MCF 10A (cell line): ENCODE measurements around the gene RETREG1. TPM values are rescaled to one million over a fixed set of nuclear protein-coding genes. Genes with fewer than 3 reads are reported as not detected.

Source experiments
- BruUV-seq: library from RNA; stranded (reverse); fragments of 400-500 nt; replicated peaks from 2 replicates; lab custom pipeline; 2021; lab: Mats Ljungman, UMichigan
- CTCF ChIA-PET: fragments of 300-600 bp; sonication (Branson Sonifier 250); formaldehyde crosslinking; extraction: SDS; loops from one replicate; lab custom pipeline; 2021; ENCODE audit warnings: antibody characterized with exemption, inconsistent platforms; lab: Yijun Ruan, JAX
- POLR2A ChIA-PET: fragments of 300-600, 350-650 bp; sonication (Branson Sonifier 250); formaldehyde crosslinking; extraction: SDS; loops from one replicate; lab custom pipeline; 2020; ENCODE audit warnings: antibody characterized with exemption, inconsistent platforms; lab: Yijun Ruan, JAX
- DNase-seq: peaks from one replicate; pipeline ENCODE4 v3.0.0-alpha.2; 2018; ENCODE audit not compliant: unreplicated experiment
- H3K27ac Mint-ChIP-seq: one replicate; pipeline ENCODE4 v1.8.0; 2022; ENCODE audit warnings: mild to moderate bottlenecking, low read depth, mixed read lengths; ENCODE audit not compliant: unreplicated experiment
- H3K27me3 Mint-ChIP-seq: one replicate; pipeline ENCODE4 v1.8.0; 2022; ENCODE audit warnings: mixed read lengths; ENCODE audit not compliant: insufficient read depth, unreplicated experiment
- H3K36me3 Mint-ChIP-seq: one replicate; pipeline ENCODE4 v1.8.0; 2022; ENCODE audit warnings: mild to moderate bottlenecking, moderate library complexity, mixed read lengths; ENCODE audit not compliant: insufficient read depth, unreplicated experiment
- H3K4me1 Mint-ChIP-seq: one replicate; pipeline ENCODE4 v1.8.0; 2022; ENCODE audit warnings: mixed read lengths; ENCODE audit not compliant: insufficient read depth, unreplicated experiment
- H3K4me3 Mint-ChIP-seq: one replicate; pipeline ENCODE4 v1.8.0; 2022; ENCODE audit warnings: mild to moderate bottlenecking, moderate library complexity, mixed read lengths; ENCODE audit not compliant: unreplicated experiment
- H3K9me3 Mint-ChIP-seq: one replicate; pipeline ENCODE4 v1.8.0; 2022; ENCODE audit warnings: mixed read lengths; ENCODE audit not compliant: unreplicated experiment
- intact Hi-C: fragments of 100-400 bp; cut with micrococcal nuclease; formaldehyde crosslinking; loops from 2 replicates; pipeline ENCODE4 v1.14.1; 2022
- total RNA-seq: library from RNA; stranded (reverse); gene quantifications from 2 replicates; pipeline ENCODE4 v1.2.3, GENCODE V29; 2022
- TF ChIP-seq, protein P1 (sequence below): fragments of 200-600 bp; IDR thresholded peaks from one replicate; pipeline ENCODE4 v1.8.0; 2022; ENCODE audit warnings: antibody characterized with exemption, mild to moderate bottlenecking; ENCODE audit not compliant: unreplicated experiment

RETREG1 gene
- total RNA-seq, 1 experiment from 2014 or later: 4.9 TPM

DNA sequence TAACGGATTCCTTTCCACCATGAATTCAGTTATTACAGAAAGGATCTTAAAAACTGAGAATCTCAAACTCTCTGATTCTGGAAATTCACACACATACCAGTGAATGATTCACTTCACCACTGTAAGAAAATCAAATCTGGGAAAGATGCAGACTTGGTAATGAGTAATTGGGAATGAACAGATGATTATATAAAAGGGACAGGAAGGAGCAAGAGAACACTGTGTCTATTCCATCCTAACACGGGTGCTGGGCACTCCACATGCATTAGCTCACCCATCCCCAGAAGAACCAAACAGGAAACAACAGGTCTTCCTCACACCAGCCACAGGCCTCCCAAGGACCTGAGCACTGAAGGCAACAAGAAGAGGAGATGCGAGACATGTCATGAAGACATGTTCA is 76.4 kb downstream of the RETREG1 start:
- TF ChIP-seq, protein P1, sequence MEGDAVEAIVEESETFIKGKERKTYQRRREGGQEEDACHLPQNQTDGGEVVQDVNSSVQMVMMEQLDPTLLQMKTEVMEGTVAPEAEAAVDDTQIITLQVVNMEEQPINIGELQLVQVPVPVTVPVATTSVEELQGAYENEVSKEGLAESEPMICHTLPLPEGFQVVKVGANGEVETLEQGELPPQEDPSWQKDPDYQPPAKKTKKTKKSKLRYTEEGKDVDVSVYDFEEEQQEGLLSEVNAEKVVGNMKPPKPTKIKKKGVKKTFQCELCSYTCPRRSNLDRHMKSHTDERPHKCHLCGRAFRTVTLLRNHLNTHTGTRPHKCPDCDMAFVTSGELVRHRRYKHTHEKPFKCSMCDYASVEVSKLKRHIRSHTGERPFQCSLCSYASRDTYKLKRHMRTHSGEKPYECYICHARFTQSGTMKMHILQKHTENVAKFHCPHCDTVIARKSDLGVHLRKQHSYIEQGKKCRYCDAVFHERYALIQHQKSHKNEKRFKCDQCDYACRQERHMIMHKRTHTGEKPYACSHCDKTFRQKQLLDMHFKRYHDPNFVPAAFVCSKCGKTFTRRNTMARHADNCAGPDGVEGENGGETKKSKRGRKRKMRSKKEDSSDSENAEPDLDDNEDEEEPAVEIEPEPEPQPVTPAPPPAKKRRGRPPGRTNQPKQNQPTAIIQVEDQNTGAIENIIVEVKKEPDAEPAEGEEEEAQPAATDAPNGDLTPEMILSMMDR: no peak
- intact Hi-C loops: no loop called here
- ChIA-PET CTCF (interaction anchor here (2.9 kb wide), 1 partner anchor 51 kb away, joined by 13 read pairs; no protein-coding TSS in a partner anchor), POLR2A (interaction anchor here (0.7 to 3.6 kb wide), 7 partner anchors 8 to 50 kb away, joined by 3 to 24 read pairs (median 12); no protein-coding TSS in a partner anchor)
- Mint-ChIP-seq H3K4me1 (peaks cover 18% of the 10 kb centered on the region), H3K27me3 (no peaks in the 10 kb centered on the region), H3K27ac (peak overlapping the region; percentile 68), H3K36me3 (no peaks in the 10 kb centered on the region), H3K4me3 (no peak overlapping the region), H3K9me3 (no peaks in the 10 kb centered on the region)
- peak; percentile 28 for DNase-seq
- BruUV-seq: no TSS peak

DNA sequence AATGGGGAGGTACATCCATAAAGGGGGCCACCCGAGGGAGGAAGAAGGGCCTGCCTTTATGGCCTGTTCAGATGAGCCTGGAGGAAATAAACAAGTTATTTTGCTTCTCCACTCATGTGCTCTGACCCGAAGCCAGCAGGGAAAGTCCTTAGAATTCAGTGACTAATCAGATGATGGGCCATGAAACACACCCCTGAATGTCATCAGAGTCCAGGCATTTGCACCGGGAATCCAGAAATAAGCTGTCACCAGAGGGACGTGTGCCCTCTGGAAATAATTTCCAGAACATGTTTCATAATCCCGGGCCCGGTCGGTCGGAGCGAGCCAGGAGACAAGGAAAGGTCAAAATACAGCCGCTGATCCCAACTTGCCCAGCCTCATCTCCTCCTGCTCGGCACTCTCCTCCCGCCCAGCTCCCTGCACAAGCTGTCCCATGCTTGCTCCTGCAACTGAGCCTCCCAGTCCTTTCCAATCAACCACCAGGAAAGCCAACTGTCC is 77.6 kb downstream of the RETREG1 start:
- H3K36me3 Mint-ChIP-seq: no peaks in the 10 kb centered on the region
- BruUV-seq: no TSS peak
- peaks cover 18% of the 10 kb centered on the region for H3K4me1 Mint-ChIP-seq
- DNase-seq: peak; percentile 78
- peak overlapping the region; percentile 28 for H3K4me3 Mint-ChIP-seq
- H3K9me3 Mint-ChIP-seq: no peaks in the 10 kb centered on the region
- intact Hi-C loops: no loop called here
- H3K27me3 Mint-ChIP-seq: no peaks in the 10 kb centered on the region
- CTCF ChIA-PET: interaction anchor here (0.5 to 2.9 kb wide), 6 partner anchors 13 to 1072 kb away, joined by 3 to 13 read pairs (median 4); no protein-coding TSS in a partner anchor
- POLR2A ChIA-PET: interaction anchor here (0.7 to 3.6 kb wide), 10 partner anchors 9 to 73 kb away, joined by 3 to 24 read pairs (median 7); no protein-coding TSS in a partner anchor
- TF ChIP-seq, protein P1: no peak
- peak overlapping the region; percentile 91 for H3K27ac Mint-ChIP-seq

DNA sequence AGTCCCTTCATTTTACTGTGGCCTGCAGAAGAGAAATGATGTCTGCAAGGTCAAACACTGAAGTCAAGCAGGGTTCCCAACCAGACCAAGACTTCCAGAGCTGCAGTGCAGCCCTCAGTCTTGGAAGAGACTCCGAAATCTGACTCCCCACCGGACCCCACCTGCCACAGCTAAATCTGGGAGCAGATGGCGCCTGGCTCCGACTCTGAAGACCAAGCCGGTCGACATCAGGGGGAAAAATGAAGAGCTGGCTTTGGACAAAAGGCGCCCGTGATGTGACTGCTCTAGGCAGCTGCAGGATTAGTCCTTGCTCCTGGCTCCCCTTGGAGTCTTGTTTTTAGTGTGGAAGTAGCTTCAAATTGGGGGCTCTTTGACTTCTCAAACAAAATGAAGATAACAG is 78.8 kb downstream of the RETREG1 start:
- no peak overlapping the region for H3K4me3 Mint-ChIP-seq
- CTCF ChIA-PET: interaction anchor here (0.5 to 2.9 kb wide), 10 partner anchors 11 to 517 kb away, joined by 3 to 13 read pairs (median 3); no protein-coding TSS in a partner anchor
- intact Hi-C loops: no loop called here
- BruUV-seq: no TSS peak
- H3K27me3 Mint-ChIP-seq: no peaks in the 10 kb centered on the region
- peak overlapping the region; percentile 91 for H3K27ac Mint-ChIP-seq
- peaks cover 18% of the 10 kb centered on the region for H3K4me1 Mint-ChIP-seq
- no peaks in the 10 kb centered on the region for H3K36me3 Mint-ChIP-seq
- DNase-seq: no peak
- POLR2A ChIA-PET: interaction anchor here (0.6 to 3.6 kb wide), 8 partner anchors 10 to 138 kb away, joined by 3 to 24 read pairs (median 4); no protein-coding TSS in a partner anchor
- TF ChIP-seq, protein P1: no peak
- H3K9me3 Mint-ChIP-seq: no peaks in the 10 kb centered on the region

- intact Hi-C loops: no loop called here
Observed at GRCh38 chr5:16536818-16537217, 80.0 kb downstream of the RETREG1 start.

More at GRCh38 chr5:16536818-16537217, 80.0 kb downstream of the RETREG1 start:
- POLR2A ChIA-PET: interaction anchor here (0.6 to 1.6 kb wide), 3 partner anchors 9 to 76 kb away, joined by 3 to 7 read pairs (median 3); no protein-coding TSS in a partner anchor
- H3K36me3 Mint-ChIP-seq: no peaks in the 10 kb centered on the region
- H3K4me3 Mint-ChIP-seq: no peak overlapping the region
- TF ChIP-seq, protein P1: no peak
- no TSS peak for BruUV-seq
- DNase-seq: no peak
- CTCF ChIA-PET: interaction anchor here (0.6 to 1.2 kb wide), 2 partner anchors 14 to 666 kb away, joined by 3 read pairs; no protein-coding TSS in a partner anchor
- peaks cover 18% of the 10 kb centered on the region for H3K4me1 Mint-ChIP-seq
- peak overlapping the region; percentile 20 for H3K27ac Mint-ChIP-seq
- H3K9me3 Mint-ChIP-seq: no peaks in the 10 kb centered on the region
- H3K27me3 Mint-ChIP-seq: no peaks in the 10 kb centered on the region
